NCI-H1417 treated with DMSO at 0.1 percent for 48 hours (cell line): ENCODE measurements around the gene ZNF221.
"Not testable (repeated sequence)": the region's sequence is repeated elsewhere in the genome, so short reads cannot be mapped to it uniquely, and the experiment has no call there.

ENCODE experiments used
- DNase-seq: peaks from one replicate; lab custom pipeline; 2025; lab: John Stamatoyannopoulos, UW

ZNF221 gene

DNA sequence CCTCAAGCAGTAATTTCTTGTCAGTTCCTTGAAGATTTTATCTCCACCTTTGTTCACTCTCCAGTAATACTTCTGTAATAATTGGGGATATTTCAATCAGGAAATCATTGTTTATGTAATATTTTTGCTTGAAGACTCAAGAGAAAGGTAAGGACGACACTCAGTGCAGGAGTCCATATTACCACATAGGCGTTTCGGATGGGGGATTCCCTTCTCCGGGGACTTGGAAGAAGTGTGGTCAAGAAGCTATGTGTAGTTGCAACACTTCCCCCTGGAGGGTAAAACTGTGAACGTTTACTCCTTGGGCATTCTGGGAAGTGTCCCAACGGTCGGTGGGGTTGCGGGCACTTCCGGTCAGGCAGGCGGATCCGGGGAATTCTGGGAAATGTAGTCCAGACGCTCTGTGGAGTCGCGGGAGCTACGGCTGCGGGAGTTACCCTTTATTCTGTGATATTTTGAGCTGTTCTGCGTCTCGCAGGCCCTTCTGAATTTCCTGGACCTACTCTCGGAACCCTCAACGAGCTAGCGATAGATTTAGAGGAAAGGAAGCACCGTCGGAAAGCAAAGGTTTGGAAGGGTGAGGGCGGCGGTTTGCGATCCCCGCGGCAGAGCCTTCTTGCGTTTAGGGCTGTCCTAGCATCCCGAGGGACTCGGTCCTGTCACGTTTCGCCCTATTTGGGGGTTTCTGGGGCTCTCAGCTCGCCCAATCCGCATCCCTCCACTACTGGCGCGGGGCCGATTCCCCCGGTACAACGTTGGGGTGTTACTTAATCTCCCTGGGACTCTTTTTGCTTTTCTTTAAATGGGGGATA lies at the start of gene ZNF221:
ZNF221 (plus strand) TSS at position 395 of the 812 bp plus-strand sequence. CDS start 11,499 bp downstream, outside the sequence.
- peak; percentile 21 for DNase-seq

GRCh38 chr19:43901395-43902390 lies 49.3 kb upstream of the ZNF221 start:
- no peak for DNase-seq

- no peak for DNase-seq
Measured at GRCh38 chr19:43902399-43902798, 48.6 kb upstream of the ZNF221 start.

DNA sequence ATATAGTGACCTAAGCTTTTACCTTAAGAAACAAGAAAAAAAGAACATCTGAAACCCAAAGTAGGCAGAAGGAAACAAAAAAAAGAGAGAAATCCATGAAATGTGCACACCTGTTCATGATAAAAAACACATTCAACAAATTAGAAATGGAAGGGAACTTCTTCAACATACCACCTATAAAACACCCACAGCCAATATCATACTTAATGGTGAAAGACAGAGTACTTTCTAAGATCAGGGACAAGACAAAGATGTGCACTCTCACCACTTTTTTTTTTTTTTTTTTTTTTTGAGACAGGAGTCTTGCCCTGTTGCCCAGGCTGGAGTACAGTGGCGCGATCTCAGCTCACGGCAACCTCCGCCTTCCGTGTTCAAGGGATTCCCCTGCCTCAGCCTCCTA lies 45.1 kb upstream of the ZNF221 start:
- no peak for DNase-seq

- DNase-seq: no peak
Measured at GRCh38 chr19:43906774-43907173, 44.3 kb upstream of the ZNF221 start.

DNA sequence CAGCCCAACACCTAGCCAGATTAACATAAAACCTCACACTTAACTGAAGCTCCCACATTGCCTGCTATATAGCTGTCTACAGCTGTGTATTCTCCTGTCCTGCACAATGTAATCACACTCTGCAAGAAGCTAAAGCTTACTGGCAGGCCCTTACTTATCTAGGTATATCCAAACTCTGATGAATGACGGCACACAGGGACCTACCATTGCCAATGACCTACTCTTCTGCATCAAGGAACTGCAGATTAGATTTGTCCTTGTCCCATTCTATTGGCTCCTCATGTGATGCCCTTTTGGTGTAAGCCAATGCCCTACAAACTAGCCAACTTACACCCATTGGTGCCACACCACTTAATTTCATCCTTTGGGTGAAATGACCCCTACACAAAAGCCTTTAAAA lies 42.4 kb upstream of the ZNF221 start:
- no peak for DNase-seq

- DNase-seq: no peak
Measured at GRCh38 chr19:43910884-43911283, 40.1 kb upstream of the ZNF221 start.

GRCh38 chr19:43913383-43913782 lies 37.6 kb upstream of the ZNF221 start:
- DNase-seq: no peak

DNA sequence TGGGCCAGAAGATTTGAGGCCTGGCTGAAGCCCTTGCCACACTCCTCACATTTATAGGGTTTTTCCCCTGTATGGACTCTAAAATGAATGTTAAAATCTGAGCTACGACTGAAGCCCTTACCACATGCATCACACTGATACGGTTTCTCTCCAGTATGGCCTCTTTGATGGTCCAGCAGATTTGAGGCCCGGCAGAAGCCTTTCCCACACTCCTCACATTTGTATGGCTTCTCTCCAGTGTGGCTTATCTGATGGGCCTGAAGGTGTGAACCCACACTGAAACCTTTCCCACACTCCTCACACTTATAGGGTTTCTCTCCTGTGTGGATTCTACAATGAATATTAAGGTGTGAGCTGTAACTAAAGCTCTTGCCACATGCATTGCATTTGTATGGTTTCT lies 37.0 kb upstream of the ZNF221 start:
- no peak for DNase-seq

DNA sequence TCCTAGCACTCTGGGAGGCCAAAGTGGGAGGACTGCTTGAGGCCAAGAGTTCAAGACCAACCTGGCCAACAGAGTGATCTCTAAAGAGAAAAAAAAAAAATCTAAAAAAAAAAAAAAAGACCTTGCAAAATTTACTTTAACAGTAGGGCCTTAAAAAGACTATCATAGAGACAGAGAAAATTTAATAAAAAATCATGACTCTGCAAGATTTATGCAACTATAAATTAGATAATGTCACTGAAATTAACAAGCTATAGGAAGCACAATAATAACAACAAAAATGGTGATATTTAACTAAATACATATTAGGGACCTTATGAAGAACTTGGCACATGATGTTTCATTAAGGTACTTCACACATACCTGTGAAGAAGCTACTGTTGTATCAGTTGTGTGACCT lies 27.2 kb upstream of the ZNF221 start:
- DNase-seq: no peak

DNA sequence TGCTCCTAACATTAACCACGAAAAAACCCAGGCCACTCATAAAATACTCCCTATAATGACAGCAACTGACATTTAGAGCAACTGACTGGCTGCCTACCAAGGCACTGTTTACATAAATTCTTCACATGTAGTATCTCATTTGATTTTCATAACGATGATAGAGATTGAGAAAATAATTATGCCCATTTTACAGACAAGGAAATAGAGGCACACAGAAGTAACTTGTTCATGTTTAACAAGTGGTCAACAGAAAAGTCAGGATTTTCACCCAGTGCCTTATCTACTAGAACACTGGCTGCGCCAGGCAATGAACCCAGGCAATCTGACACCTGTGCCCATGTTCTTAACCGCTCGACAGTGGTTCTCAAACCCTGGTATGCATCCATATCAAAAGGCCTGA lies 22.2 kb upstream of the ZNF221 start:
- DNase-seq: no peak

DNA sequence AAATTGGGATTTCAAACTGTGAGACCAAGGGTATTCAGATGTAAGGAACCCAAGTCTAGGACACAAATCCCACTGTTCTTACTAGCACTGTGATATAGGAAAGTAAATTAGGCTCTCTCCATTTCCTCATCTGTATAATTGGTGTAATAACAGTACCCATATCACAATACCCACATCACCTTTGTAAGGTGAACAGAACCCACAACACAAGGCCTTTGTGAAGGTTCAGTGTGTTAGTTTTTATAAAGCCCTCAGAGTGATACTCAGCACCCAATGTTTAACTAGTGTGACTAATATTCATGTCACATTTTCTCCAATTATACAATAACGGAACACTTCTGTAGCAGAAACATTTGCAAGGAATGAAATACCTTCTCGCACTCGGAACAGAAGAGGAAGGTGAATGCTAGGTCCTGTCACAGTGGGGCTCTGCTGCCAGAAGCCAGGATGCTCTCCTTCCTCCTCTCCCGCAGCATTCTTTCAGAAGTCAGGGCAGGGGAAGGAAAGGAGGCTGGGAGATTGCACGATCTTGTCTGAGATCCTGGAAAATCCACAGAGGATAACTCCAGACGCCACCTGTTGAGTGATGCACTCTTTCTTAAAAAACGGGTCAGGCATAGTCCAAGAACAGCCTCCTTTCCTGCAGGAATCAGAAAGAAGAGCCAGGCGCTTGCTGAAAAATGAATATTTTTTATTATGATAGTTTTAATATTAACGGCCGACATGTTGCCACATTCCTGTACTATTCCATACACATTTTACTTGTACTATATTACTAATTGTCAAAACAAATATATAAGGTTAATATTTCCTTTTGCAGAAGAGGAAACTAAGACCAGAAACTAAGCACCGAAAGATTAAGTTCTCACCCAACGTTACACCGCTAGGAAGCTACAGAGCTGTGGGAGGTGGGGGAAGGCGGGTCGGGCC lies 16.7 kb upstream of the ZNF221 start:
- no peak for DNase-seq

- peak; percentile 16 for DNase-seq
Measured at GRCh38 chr19:43934985-43935708, 15.9 kb upstream of the ZNF221 start, which contains the start of gene ZNF45. TSS of gene ZNF45 (minus strand) at chr19:43935282. CDS start at chr19:43922185, 13,097 bp downstream.

DNA sequence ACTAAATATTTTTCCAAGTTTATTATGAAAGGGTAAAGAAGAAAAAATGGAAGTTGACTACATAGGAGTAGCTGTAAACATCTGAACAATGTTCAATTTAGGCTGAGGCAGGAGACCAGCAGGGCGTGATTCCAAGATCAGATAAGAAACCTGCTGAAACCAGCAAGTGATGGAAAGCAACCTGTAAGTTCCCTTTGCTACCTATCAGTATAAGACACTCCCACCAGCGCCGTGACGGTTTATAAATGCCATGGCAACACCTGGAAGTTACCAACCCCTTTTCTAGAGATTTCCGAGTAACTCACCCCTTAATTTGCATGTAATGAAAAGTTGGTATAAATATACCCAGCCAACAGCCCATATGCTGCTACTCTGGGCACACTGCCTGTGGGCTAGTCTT lies 14.8 kb upstream of the ZNF221 start:
- DNase-seq: no peak

DNA sequence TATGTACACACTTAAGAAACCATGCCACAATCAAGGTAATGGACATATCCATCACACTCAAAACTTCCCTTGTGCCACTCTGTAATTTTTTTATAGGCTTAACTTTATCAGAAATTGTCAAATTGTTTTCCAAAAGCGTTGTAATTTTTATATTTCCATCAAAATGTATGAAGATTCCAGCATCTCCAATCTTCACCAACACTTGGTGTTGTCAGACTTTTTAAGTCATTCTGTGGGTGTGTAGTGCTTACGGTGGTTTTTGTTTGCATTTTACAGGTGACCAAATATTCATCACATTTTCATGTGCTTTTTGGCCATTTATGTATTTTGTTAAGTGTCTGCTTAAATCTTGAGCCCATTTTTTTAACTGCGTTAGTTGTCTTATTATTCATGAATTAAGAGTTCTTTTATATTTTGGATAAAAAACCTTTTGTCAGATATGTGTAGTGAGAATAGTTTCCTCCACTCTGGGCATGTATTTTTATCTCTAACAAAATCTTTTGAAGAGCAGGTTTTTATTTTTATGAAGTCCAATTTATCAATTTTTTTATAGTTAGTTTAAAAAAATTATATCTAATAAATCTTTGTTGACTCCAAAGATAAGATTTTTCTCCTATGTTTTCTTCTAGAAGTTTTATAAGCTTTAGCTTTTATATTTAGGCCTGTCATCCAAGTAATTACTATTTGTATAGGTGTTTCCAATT lies 11.3 kb upstream of the ZNF221 start:
- no peak for DNase-seq

- DNase-seq: no peak
Measured at GRCh38 chr19:43940719-43941118, 10.3 kb upstream of the ZNF221 start.

DNA sequence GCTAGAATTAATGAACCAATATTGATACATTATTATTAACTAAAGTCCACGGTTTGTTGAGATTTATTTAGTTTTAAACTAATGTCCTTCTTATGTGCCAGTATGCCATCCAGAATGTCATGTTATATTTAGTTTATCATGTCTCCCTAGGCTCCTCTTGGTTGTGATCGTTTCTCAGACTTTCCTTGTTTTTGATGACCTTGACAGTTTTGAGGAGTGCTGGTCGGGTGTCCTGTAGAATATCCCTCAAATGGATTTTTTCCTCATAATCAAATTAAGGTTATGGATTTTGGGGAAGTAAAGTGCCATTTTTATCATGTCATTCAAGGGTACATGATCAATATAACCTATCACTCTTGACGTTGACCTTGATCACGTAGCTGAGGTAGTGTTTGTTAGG lies 9.8 kb upstream of the ZNF221 start:
- no peak for DNase-seq

- DNase-seq: not testable (repeated sequence)
Measured at GRCh38 chr19:43947412-43947811, 3.6 kb upstream of the ZNF221 start.

- not testable (repeated sequence) for DNase-seq
Measured at GRCh38 chr19:43949803-43950202, 1.2 kb upstream of the ZNF221 start.

DNA sequence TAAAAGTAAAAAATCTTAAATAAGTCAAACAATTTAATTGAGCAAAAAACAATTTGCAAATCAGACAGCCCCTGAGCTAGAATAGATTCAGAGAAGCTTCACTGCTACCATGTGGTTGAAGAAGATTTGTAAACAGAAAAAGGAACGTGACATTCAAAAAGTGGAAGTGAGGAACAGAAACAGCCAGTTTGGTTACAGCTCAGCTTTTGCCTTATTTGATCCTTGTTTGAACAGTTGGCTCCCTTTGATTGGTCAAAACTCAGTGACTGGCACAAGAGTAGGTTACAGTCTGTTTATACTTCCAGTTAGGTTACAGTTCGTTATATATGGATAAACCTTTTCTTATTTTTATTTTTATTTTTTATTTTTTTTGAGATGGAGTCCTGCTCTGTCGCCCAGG lies 5.8 kb downstream of the ZNF221 start:
- DNase-seq: no peak
